ENCODE data around the gene TCF12. TPM values are rescaled to one million over a fixed set of nuclear protein-coding genes. Genes with fewer than 3 reads are reported as not detected.

TCF12 gene
- polyA plus RNA-seq, 4 donors: 15.4 to 62.0 (median 18.5) TPM

GRCh38 chr15:57129064-57129463 lies 210.6 kb downstream of the TCF12 start:
- FAIRE-seq: no peak
- 88 to 92% (median 91%) methylated on average over 3 of the region's 3 CpGs for WGBS, 3 donors

GRCh38 chr15:57130956-57131355 lies 212.5 kb downstream of the TCF12 start:
- 74 to 87% (median 76%) methylated on average over 4 of the region's 4 CpGs for WGBS, 3 donors
- Histone ChIP-seq H3K27ac (ENCODE audit: low read depth in 1 of 3, low read length in 2 of 3) (no peak overlapping the region), H3K27me3 (ENCODE audit: control insufficient read depth in 3 of 3, insufficient read depth in 3 of 3, low read length in 3 of 3) (no peaks in the 10 kb centered on the region), H3K36me3 (ENCODE audit: control insufficient read depth in 3 of 3, insufficient read depth in 2 of 3, low read depth in 1 of 3, low read length in 3 of 3) (peaks cover 0 to 7% (median 3%) of the 10 kb centered on the region in 3 donors), H3K9me3 (ENCODE audit: control insufficient read depth in 2 of 2, insufficient read depth in 1 of 2, low read depth in 1 of 2, low read length in 1 of 2) (no peaks in the 10 kb centered on the region), H3K4me3 (ENCODE audit: low read depth in 1 of 3, low read length in 3 of 3) (no peak overlapping the region), H3K4me1 (ENCODE audit: control insufficient read depth in 3 of 3, insufficient read depth in 2 of 3, low read depth in 1 of 3, low read length in 2 of 3) (peaks cover 0 to 4% (median 0%) of the 10 kb centered on the region in 3 donors)
- DNase-seq: no peak
- FAIRE-seq: no peak

More at GRCh38 chr15:57129064-57129463, 210.6 kb downstream of the TCF12 start:
- no peak for DNase-seq
- peaks cover 0 to 2% (median 0%) of the 10 kb centered on the region in 3 donors for H3K4me1 ChIP-seq (ENCODE audit: control insufficient read depth in 3 of 3, insufficient read depth in 2 of 3, low read depth in 1 of 3, low read length in 2 of 3)
- H3K27me3 ChIP-seq (ENCODE audit: control insufficient read depth in 3 of 3, insufficient read depth in 3 of 3, low read length in 3 of 3): no peaks in the 10 kb centered on the region
- peaks cover 0 to 12% (median 3%) of the 10 kb centered on the region in 3 donors for H3K36me3 ChIP-seq (ENCODE audit: control insufficient read depth in 3 of 3, insufficient read depth in 2 of 3, low read depth in 1 of 3, low read length in 3 of 3)
- H3K9me3 ChIP-seq (ENCODE audit: control insufficient read depth in 2 of 2, insufficient read depth in 1 of 2, low read depth in 1 of 2, low read length in 1 of 2): no peaks in the 10 kb centered on the region
- no peak overlapping the region for H3K27ac ChIP-seq (ENCODE audit: low read depth in 1 of 3, low read length in 2 of 3)
- H3K4me3 ChIP-seq (ENCODE audit: low read depth in 1 of 3, low read length in 3 of 3): no peak overlapping the region

DNA sequence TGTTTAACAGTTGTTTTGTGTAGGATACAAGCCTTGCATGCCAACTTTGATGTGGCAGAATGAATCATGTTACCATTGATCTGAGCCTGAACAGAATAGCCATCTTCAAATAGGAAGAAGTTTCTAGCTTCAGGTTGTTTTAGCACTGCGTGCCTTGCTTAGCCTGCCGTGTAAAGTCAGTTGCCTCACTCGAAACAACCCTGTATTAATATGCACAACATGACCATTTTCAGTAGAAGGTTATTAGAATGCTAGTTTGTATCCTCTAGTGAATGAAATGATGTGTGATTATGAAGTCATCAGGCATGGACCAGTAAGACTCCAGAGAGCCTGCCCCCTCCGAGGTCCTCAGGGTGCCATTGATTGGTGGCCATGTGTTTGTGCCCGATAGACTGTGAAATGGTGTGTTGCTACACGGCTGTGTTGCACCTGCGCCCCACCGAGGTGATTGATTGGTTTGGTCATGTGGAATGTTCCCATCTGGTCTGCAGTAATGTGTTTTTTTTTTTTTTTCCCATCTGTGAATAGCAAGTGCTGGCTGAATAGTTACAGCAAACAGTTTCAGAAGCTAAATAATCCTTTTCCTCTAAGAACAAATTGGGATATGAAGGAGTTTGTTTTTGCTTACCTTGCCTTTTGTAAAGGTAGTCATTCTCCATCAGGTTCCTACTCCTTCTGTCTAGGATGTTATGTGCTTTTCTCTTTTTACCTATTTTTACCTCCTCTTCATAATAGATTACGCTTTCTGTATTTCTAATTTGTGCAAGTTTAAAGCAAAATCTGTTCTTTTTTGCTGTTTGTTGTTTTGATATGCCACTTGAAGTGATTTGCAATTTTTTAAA lies 214.9 kb downstream of the TCF12 start:
- H3K27ac ChIP-seq (ENCODE audit: low read depth in 1 of 3, low read length in 2 of 3): no peak overlapping the region
- FAIRE-seq: no peak
- H3K4me3 ChIP-seq (ENCODE audit: low read depth in 1 of 3, low read length in 3 of 3): no peak overlapping the region
- peaks cover 0 to 6% (median 3%) of the 10 kb centered on the region in 3 donors for H3K36me3 ChIP-seq (ENCODE audit: control insufficient read depth in 3 of 3, insufficient read depth in 2 of 3, low read depth in 1 of 3, low read length in 3 of 3)
- no peaks in the 10 kb centered on the region for H3K27me3 ChIP-seq (ENCODE audit: control insufficient read depth in 3 of 3, insufficient read depth in 3 of 3, low read length in 3 of 3)
- DNase-seq: no peak
- H3K9me3 ChIP-seq (ENCODE audit: control insufficient read depth in 2 of 2, insufficient read depth in 1 of 2, low read depth in 1 of 2, low read length in 1 of 2): no peaks in the 10 kb centered on the region
- WGBS, 3 donors: 75 to 84% (median 78%) methylated on average over 9 of the region's 9 CpGs
- peaks cover 0 to 4% (median 0%) of the 10 kb centered on the region in 3 donors for H3K4me1 ChIP-seq (ENCODE audit: control insufficient read depth in 3 of 3, insufficient read depth in 2 of 3, low read depth in 1 of 3, low read length in 2 of 3)

- Histone ChIP-seq H3K27ac (ENCODE audit: low read depth in 1 of 3, low read length in 2 of 3) (no peak overlapping the region), H3K9me3 (ENCODE audit: control insufficient read depth in 2 of 2, insufficient read depth in 1 of 2, low read depth in 1 of 2, low read length in 1 of 2) (no peaks in the 10 kb centered on the region), H3K36me3 (ENCODE audit: control insufficient read depth in 3 of 3, insufficient read depth in 2 of 3, low read depth in 1 of 3, low read length in 3 of 3) (peaks cover 0 to 6% (median 3%) of the 10 kb centered on the region in 3 donors), H3K4me1 (ENCODE audit: control insufficient read depth in 3 of 3, insufficient read depth in 2 of 3, low read depth in 1 of 3, low read length in 2 of 3) (peaks cover 0 to 4% (median 0%) of the 10 kb centered on the region in 3 donors), H3K27me3 (ENCODE audit: control insufficient read depth in 3 of 3, insufficient read depth in 3 of 3, low read length in 3 of 3) (no peaks in the 10 kb centered on the region), H3K4me3 (ENCODE audit: low read depth in 1 of 3, low read length in 3 of 3) (no peak overlapping the region)
- FAIRE-seq (no peak), DNase-seq (no peak)
- 85 to 89% (median 86%) methylated on average over 4 of the region's 4 CpGs for WGBS, 3 donors
Observed at GRCh38 chr15:57134071-57134605, 215.7 kb downstream of the TCF12 start.

GRCh38 chr15:57134851-57135250 lies 216.4 kb downstream of the TCF12 start:
- no peaks in the 10 kb centered on the region for H3K27me3 ChIP-seq (ENCODE audit: control insufficient read depth in 3 of 3, insufficient read depth in 3 of 3, low read length in 3 of 3)
- DNase-seq (no peak), FAIRE-seq (no peak)
- no peak overlapping the region for H3K27ac ChIP-seq (ENCODE audit: low read depth in 1 of 3, low read length in 2 of 3)
- H3K36me3 ChIP-seq (ENCODE audit: control insufficient read depth in 3 of 3, insufficient read depth in 2 of 3, low read depth in 1 of 3, low read length in 3 of 3): peaks cover 0 to 3% (median 0%) of the 10 kb centered on the region in 3 donors
- H3K4me3 ChIP-seq (ENCODE audit: low read depth in 1 of 3, low read length in 3 of 3): no peak overlapping the region
- H3K4me1 ChIP-seq (ENCODE audit: control insufficient read depth in 3 of 3, insufficient read depth in 2 of 3, low read depth in 1 of 3, low read length in 2 of 3): peaks cover 0 to 4% (median 0%) of the 10 kb centered on the region in 3 donors
- H3K9me3 ChIP-seq (ENCODE audit: control insufficient read depth in 2 of 2, insufficient read depth in 1 of 2, low read depth in 1 of 2, low read length in 1 of 2): no peaks in the 10 kb centered on the region

DNA sequence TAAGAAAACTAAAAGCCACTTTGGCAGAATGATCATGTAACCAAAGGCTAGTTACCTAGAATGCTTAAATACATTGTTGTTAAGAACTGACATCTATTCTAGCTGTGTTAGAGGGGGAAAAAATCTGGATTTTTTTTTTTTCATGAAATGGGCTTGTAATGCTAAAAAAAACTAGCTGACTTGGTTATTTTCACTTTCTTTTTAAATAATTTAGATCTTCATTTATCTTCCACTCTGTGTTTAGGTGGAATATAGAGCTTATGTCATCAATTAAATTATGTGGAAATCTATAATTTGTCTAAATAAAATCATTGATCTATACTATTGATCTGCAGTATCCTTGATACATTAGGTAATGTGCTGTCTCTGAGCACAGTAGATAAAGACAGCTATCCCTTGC lies 217.4 kb downstream of the TCF12 start:
- Histone ChIP-seq H3K27me3 (ENCODE audit: control insufficient read depth in 3 of 3, insufficient read depth in 3 of 3, low read length in 3 of 3) (no peaks in the 10 kb centered on the region), H3K4me1 (ENCODE audit: control insufficient read depth in 3 of 3, insufficient read depth in 2 of 3, low read depth in 1 of 3, low read length in 2 of 3) (peaks cover 0 to 4% (median 0%) of the 10 kb centered on the region in 3 donors), H3K4me3 (ENCODE audit: low read depth in 1 of 3, low read length in 3 of 3) (no peak overlapping the region), H3K9me3 (ENCODE audit: control insufficient read depth in 2 of 2, insufficient read depth in 1 of 2, low read depth in 1 of 2, low read length in 1 of 2) (no peaks in the 10 kb centered on the region), H3K27ac (ENCODE audit: low read depth in 1 of 3, low read length in 2 of 3) (no peak overlapping the region), H3K36me3 (ENCODE audit: control insufficient read depth in 3 of 3, insufficient read depth in 2 of 3, low read depth in 1 of 3, low read length in 3 of 3) (peaks cover 0 to 3% (median 0%) of the 10 kb centered on the region in 3 donors)
- DNase-seq (no peak), FAIRE-seq (no peak)

GRCh38 chr15:57138349-57138788 lies 219.9 kb downstream of the TCF12 start:
- Histone ChIP-seq H3K4me3 (ENCODE audit: low read depth in 1 of 3, low read length in 3 of 3) (no peak overlapping the region), H3K9me3 (ENCODE audit: control insufficient read depth in 2 of 2, insufficient read depth in 1 of 2, low read depth in 1 of 2, low read length in 1 of 2) (no peaks in the 10 kb centered on the region), H3K27ac (ENCODE audit: low read depth in 1 of 3, low read length in 2 of 3) (no peak overlapping the region), H3K36me3 (ENCODE audit: control insufficient read depth in 3 of 3, insufficient read depth in 2 of 3, low read depth in 1 of 3, low read length in 3 of 3) (peaks cover 0 to under 1% (median 0%) of the 10 kb centered on the region in 3 donors), H3K4me1 (ENCODE audit: control insufficient read depth in 3 of 3, insufficient read depth in 2 of 3, low read depth in 1 of 3, low read length in 2 of 3) (peaks cover 0 to 2% (median 0%) of the 10 kb centered on the region in 3 donors), H3K27me3 (ENCODE audit: control insufficient read depth in 3 of 3, insufficient read depth in 3 of 3, low read length in 3 of 3) (no peaks in the 10 kb centered on the region)
- DNase-seq (peak; percentile 60 to 72), FAIRE-seq (no peak)
- WGBS, 3 donors: 18 to 21% (median 20%) methylated on average over 1 of the region's 1 CpG

DNA sequence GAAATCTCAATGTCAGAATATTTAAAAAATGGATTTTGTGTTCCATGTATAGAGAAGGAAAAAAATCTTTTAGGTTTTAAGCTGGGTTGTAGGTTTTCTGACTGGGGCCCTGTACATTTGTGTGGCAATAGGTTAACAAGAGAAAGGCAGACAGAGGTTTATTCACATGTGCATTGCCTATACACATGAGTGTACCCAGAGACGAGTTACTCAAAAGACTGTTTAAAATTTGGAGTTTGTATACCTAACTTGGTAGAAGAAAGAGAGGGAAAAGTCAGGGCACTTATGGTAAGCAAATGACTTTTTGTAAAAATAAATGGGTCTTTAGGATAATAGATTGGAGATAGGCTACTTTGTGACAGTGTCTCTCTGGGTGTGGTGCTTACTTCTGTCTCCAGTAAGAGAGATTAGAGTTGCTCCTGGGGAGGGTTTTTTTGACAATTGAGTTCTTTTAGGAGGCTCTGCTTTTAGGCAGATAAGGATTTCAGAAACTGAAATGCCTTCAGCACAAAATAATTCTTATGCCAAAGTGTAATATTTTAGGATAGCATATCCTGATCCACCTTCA lies 225.2 kb downstream of the TCF12 start:
- FAIRE-seq: no peak
- Histone ChIP-seq H3K9me3 (ENCODE audit: control insufficient read depth in 2 of 2, insufficient read depth in 1 of 2, low read depth in 1 of 2, low read length in 1 of 2) (no peaks in the 10 kb centered on the region), H3K27ac (ENCODE audit: low read depth in 1 of 3, low read length in 2 of 3) (no peak overlapping the region), H3K4me3 (ENCODE audit: low read depth in 1 of 3, low read length in 3 of 3) (no peak overlapping the region), H3K27me3 (ENCODE audit: control insufficient read depth in 3 of 3, insufficient read depth in 3 of 3, low read length in 3 of 3) (no peaks in the 10 kb centered on the region), H3K36me3 (ENCODE audit: control insufficient read depth in 3 of 3, insufficient read depth in 2 of 3, low read depth in 1 of 3, low read length in 3 of 3) (no peaks in the 10 kb centered on the region), H3K4me1 (ENCODE audit: control insufficient read depth in 3 of 3, insufficient read depth in 2 of 3, low read depth in 1 of 3, low read length in 2 of 3) (peaks cover 0 to 2% (median 0%) of the 10 kb centered on the region in 3 donors)
- 72 to 85% (median 80%) methylated on average over 1 of the region's 1 CpG for WGBS, 3 donors
- no peak for DNase-seq

All from small intestine (tissue), 7 donors.